Epidermal melanocyte (primary cell): ENCODE results near the gene GPA33.
"Not testable (repeated sequence)": the region's sequence is repeated elsewhere in the genome, so short reads cannot be mapped to it uniquely, and the experiment has no call there.

Experiments used
- DNase-seq: peaks from one replicate; pipeline ENCODE4 v3.0.0; 2011; ENCODE audit warnings: low spot score; ENCODE audit not compliant: insufficient read length

Gene GPA33

GRCh38 chr1:167057241-167057688, 32.9 kb downstream of the GPA33 start:
- no peak for DNase-seq

- no peak for DNase-seq
Observed at GRCh38 chr1:167056529-167057231, 33.5 kb downstream of the GPA33 start.

- DNase-seq = no peak
Observed at GRCh38 chr1:167054946-167055630, 35.1 kb downstream of the GPA33 start.

- no peak for DNase-seq
Observed at GRCh38 chr1:167054531-167054930, 35.6 kb downstream of the GPA33 start.

GRCh38 chr1:167052389-167052788, 37.8 kb downstream of the GPA33 start:
- DNase-seq = no peak

GRCh38 chr1:167051907-167052306, 38.3 kb downstream of the GPA33 start:
- no peak for DNase-seq

- DNase-seq = no peak
Observed at GRCh38 chr1:167043752-167044488, 46.3 kb downstream of the GPA33 start.

- DNase-seq = no peak
Observed at GRCh38 chr1:167033646-167034045, 56.5 kb downstream of the GPA33 start.

GRCh38 chr1:167029553-167029952, 60.6 kb downstream of the GPA33 start:
- not testable (repeated sequence) for DNase-seq

- DNase-seq = no peak
Observed at GRCh38 chr1:167022384-167022783, 67.8 kb downstream of the GPA33 start.

GRCh38 chr1:167016100-167016750, 74.0 kb downstream of the GPA33 start:
- no peak for DNase-seq

- no peak for DNase-seq
Observed at GRCh38 chr1:167013108-167013929, 76.9 kb downstream of the GPA33 start.

- no peak for DNase-seq
Observed at GRCh38 chr1:167012570-167012969, 77.6 kb downstream of the GPA33 start.

GRCh38 chr1:167011560-167012191, 78.5 kb downstream of the GPA33 start:
- no peak for DNase-seq

- DNase-seq = no peak
Observed at GRCh38 chr1:167003711-167004110, 86.5 kb downstream of the GPA33 start.
